ENCODE results near the gene BROX.

The BROX gene

GRCh38 chr1:222777977-222778376, 65.6 kb downstream of the BROX start:
- DNase-seq (ENCODE audit: low spot score), result no peak

GRCh38 chr1:222781251-222781650, 68.9 kb downstream of the BROX start:
- DNase-seq (ENCODE audit: low spot score), result no peak

- no peak for DNase-seq (ENCODE audit: low spot score)
These were observed 70.7 kb downstream of the BROX start for GRCh38 chr1:222783051-222783450.

- no peak for DNase-seq (ENCODE audit: low spot score)
These were observed 72.0 kb downstream of the BROX start for GRCh38 chr1:222784371-222784770.
